ENCODE data around the gene RAD9A. TPM values are rescaled to one million over a fixed set of nuclear protein-coding genes. Genes with fewer than 3 reads are reported as not detected.
A peak's percentile ranks its signal among the peaks of the same experiment; 100 is the strongest.

Gene RAD9A
- total and polyA plus RNA-seq, 9 of the 15 experiments (the other 6 are each of a cell fraction or from before 2014, with no cell fraction given): 1.4 to 41.2 (median 16.1) TPM

DNA sequence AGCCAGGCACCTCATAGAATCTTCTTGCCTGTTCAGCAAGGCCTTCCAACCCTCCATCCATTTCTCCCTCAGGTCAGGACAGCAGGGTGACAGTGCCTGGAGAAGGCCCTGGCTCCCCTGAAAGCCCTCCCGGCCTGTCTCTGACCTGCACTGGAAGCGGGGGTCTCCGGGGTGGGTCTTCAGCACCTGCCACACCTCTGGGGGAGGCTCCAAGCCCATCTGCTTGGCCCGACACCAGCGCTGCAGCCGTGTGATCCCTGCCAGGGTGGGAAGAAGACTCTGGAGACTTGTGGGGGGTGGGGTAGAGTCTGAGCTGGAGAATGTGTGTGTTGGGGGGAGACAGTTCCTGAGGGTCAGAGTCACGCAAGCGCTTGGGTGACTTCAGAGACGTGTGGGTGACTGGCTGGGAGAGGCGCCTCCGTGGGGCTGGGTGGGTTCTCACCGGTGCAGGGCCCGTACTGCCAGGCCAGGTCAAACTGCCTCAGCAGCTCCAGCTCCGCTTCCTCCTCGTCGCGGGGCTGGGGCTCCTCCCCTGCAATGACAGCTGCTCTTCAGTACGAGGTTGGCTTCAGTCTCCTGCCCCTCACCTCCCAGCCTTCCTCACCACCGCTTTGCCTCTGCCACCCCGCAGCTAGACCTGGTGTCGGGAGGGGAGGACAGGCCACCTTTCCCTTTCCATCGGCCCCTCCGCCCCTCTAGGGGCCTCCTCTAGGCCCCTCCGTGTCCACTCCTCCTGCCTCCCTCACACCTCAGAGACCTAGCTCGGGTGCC is 39.1 kb upstream of the RAD9A start (continued):
- TF ChIP-seq TRIM25 (IDR thresholded peaks at IDR 0.05; ENCODE audit: borderline replicate concordance) (no peak), FOXP1 (CRISPR knock-in tag; IDR thresholded peaks at IDR 0.05) (0 out of 2 replicates have a peak, but pooled peaks have one; percentile 68), CHD1 (IDR thresholded peaks at IDR 0.05; ENCODE audit: low read length) (peak; percentile 93), KDM5B (IDR thresholded peaks at IDR 0.05; ENCODE audit: insufficient replicate concordance, low read depth, low read length) (peak; percentile 49), FOXA3 (CRISPR knock-in tag; conservative IDR thresholded peaks at IDR 0.05 in 1 of 2, IDR thresholded peaks at IDR 0.05 in 1 of 2) (0 out of 4 replicates have a peak, but pooled peaks of 1 of the 2 experiments have one; percentile 27), CSDE1 (IDR thresholded peaks at IDR 0.05) (0 out of 4 replicates have a peak, but pooled peaks of 1 of the 2 experiments have one; percentile 40), ARID2 (IDR thresholded peaks at IDR 0.05) (0 out of 2 replicates have a peak, but pooled peaks have one; percentile 20), HDGF (IDR thresholded peaks at IDR 0.05) (0 out of 2 replicates have a peak, but pooled peaks have one; percentile 44), SAP30 (IDR thresholded peaks at IDR 0.05; ENCODE audit: borderline replicate concordance, insufficient read depth, low read depth, low read length, poor library complexity, severe bottlenecking) (peak; percentile 52), TEAD1 (CRISPR knock-in tag; IDR thresholded peaks at IDR 0.05) (0 out of 4 replicates have a peak, but pooled peaks of 1 of the 2 experiments have one; percentile 49), CC2D1A (IDR thresholded peaks at IDR 0.05) (no peak), MTA1 (IDR thresholded peaks at IDR 0.05; ENCODE audit: borderline replicate concordance) (peak; percentile 29; the same call in 1 of the 2 replicates), ZNF146 (CRISPR knock-in tag; IDR thresholded peaks at IDR 0.05; ENCODE audit: unreplicated experiment) (peak; percentile 7), RFX7 (CRISPR knock-in tag; IDR thresholded peaks at IDR 0.05) (no peak), ZNF511 (CRISPR knock-in tag; IDR thresholded peaks at IDR 0.05) (0 out of 2 replicates have a peak, but pooled peaks have one; percentile 64), TBP (optimal IDR thresholded peaks at IDR 0.05; ENCODE audit: low read depth, low read length) (no peak), ZNF830 (CRISPR knock-in tag; IDR thresholded peaks at IDR 0.05) (0 out of 2 replicates have a peak, but pooled peaks have one; percentile 74), RNF2 (IDR thresholded peaks at IDR 0.05) (no peak), ZBTB17 (CRISPR knock-in tag; IDR thresholded peaks at IDR 0.05) (0 out of 2 replicates have a peak, but pooled peaks have one; percentile 59), ASH1L (IDR thresholded peaks at IDR 0.05; ENCODE audit: borderline replicate concordance, low read depth, partially characterized antibody) (no peak)
- TF ChIP-seq, protein P1, sequence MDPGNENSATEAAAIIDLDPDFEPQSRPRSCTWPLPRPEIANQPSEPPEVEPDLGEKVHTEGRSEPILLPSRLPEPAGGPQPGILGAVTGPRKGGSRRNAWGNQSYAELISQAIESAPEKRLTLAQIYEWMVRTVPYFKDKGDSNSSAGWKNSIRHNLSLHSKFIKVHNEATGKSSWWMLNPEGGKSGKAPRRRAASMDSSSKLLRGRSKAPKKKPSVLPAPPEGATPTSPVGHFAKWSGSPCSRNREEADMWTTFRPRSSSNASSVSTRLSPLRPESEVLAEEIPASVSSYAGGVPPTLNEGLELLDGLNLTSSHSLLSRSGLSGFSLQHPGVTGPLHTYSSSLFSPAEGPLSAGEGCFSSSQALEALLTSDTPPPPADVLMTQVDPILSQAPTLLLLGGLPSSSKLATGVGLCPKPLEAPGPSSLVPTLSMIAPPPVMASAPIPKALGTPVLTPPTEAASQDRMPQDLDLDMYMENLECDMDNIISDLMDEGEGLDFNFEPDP (CRISPR knock-in tag; IDR thresholded peaks at IDR 0.05): 0 out of 2 replicates have a peak, but pooled peaks have one; percentile 62
